HG02884 (cell line): ENCODE data around the gene ASIC4.

ENCODE experiments used
- ATAC-seq: cut with Tn5 transposase; IDR thresholded peaks from one replicate; pipeline ENCODE4 v1.9.1; 2021; ENCODE audit warnings: mild to moderate bottlenecking, moderate library complexity; ENCODE audit not compliant: unreplicated experiment

Gene ASIC4

GRCh38 chr2:219512524-219513216 is 1.6 kb upstream of the ASIC4 start:
- no peak for ATAC-seq

DNA sequence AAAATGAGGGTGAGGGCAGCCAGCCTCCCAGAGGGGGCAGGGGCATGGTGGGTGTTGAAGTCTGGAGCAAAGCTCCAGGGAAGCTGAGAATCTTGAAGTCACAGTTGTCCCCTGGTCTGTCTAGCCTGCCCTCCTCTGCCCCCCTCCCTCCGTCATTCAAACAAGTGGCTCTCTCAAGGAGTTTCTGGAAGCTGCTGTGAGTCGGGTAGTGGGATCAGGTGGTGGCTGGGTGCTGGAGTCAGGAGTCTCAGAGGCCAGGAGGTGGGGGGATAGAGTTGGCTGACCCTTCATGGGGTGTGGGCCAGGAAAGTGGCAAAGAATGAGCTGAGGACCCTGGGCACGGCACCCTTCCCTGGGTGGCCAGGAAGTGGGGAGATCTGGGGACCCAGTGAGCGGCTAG is 495 bp upstream of the ASIC4 start:
- no peak for ATAC-seq

DNA sequence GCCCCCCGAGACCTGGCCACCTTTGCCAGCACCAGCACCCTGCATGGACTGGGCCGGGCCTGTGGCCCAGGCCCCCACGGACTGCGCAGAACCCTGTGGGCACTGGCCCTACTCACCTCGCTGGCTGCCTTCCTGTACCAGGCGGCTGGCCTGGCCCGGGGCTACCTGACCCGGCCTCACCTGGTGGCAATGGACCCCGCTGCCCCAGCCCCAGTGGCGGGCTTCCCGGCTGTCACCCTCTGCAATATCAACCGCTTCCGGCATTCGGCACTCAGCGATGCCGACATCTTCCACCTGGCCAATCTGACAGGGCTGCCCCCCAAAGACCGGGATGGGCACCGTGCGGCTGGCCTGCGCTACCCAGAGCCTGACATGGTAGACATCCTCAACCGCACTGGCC is 554 bp downstream of the ASIC4 start:
- ATAC-seq, result no peak

DNA sequence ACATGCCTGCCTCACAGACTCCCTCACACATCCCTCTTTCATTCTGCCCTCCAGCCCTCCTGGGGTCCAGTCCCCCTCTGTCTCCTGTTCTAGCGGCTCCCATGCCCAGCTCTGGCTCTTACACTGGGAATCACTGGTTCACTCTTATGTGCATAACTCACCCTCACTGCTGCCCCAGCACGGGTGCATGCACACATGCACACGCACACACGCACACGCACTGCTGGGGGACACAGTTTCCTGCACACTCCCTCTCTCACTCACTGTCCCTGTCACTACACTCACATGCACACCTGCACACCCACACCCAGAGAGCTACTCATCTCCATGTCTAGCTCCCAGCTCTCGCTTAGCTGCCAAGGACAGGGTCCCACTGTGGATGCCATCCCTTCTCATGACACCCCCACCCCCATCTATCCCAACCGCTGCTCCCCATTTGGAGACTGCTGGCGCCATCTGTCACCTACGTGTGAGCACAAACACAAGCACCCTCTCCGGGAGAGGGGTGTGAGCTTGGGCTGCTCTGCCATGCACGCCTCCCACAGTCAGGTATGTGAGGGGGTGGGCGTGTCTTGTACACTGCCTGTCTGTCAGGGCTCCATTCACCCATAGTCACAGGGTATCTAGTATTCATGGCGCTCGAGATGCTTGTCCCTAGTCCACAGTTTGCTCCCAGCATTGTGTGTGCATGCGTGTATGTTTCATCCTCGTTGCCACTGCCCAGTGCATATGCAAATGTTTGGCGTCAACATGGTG is 1.8 kb downstream of the ASIC4 start:
- ATAC-seq, result no peak

DNA sequence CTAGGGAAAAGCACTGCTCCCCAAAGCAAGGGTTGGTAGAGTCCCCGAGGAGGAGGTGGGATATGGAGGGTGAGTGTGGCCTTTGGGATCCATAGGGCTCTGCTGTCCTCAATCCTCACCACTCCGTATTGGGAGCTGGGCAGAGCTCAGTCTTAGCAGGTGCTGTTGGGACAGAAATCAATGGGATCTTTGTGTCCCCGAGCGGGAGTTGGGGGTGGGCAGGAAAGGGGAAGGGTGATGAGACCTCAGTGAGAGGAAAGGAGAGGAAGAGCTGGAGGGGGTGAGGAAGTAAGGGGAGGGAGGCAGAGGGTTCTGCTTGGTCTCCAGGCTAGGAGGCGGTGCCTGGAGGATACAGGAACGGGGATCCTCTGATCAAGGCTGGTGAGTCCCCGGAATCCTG is 2.6 kb downstream of the ASIC4 start:
- ATAC-seq, result no peak

GRCh38 chr2:219517954-219518778 is 3.9 kb downstream of the ASIC4 start:
- no peak for ATAC-seq

GRCh38 chr2:219519526-219519916 is 5.2 kb downstream of the ASIC4 start:
- ATAC-seq, result no peak

- ATAC-seq, result no peak
Measured at GRCh38 chr2:219520079-219520478, 5.8 kb downstream of the ASIC4 start.

- no peak for ATAC-seq
Measured at GRCh38 chr2:219521066-219521880, 7.0 kb downstream of the ASIC4 start.

DNA sequence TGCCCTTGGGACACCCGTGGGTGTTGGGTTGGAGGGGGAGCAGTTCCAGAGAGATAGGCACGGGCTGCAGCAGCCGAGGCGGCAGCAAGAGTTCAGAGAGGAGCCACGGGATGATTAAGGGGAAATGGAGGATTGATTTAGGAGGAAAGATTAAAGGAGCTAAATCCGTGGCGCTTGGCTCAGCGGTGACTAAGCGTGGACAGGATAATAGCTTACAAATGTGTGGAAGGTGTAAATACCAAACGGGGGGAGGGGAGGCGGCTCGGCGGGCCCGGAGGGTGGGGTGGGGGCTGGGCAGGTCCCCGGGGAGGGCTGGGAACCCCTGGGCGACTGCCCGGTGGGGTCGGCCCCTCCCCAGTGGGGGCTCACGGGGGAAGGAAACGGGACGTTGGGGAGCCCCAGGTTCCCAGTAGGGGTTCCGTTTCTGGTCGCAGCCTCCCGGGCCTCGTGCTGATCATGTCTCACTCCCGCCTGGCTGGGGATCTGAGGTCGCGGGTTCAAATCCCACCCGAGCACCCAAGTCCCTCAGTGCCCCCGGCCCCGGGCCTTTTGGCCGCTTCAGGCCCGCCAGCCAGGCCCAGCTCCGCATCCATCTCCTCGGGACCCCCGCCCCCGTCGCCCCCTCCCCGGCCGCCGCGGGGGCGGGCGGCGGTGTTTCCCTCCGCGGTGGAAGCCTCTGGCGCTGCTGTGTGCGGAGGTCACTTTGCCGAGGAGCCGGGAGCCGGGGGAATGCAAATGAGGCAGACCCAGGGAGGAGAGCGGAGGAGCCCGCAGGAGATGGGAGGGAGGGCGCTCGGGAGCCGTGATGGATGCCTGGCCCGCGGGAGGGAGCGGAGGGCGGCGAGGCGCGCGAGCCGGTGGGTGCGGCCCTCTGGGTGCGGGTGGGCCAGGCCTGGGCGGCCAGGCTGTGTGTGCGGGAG is 8.1 kb downstream of the ASIC4 start:
- ATAC-seq, result no peak

DNA sequence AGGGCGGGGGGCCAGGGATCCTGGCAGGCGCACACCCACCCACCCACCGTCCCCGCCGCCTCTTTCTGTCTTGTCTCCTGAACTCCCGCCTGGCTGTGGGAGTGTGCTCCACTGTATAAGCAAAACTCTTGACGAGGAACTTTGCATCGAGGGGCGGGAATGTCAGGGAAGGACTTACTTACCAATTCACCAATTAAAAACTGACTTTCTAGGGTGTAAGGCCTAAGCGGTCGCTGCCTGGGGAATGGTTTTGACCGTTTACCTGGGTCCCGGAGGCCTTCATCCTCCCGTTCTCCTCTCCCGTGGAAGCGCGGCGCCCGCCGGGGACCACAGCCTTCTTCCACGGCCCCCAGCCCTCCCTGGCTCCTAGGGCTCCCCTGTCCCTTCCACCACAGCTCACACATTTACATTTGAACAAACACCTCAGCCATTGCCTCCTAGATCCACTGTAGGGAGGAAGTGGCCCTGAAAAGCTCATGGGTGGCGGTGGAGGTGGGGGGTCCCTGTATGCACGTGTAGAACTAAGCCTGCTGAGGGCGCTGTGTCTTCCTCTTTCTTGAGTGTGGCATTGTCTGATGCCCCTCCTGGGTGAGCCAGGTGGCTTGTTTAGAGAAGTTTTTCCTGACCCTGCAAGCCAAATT is 8.9 kb downstream of the ASIC4 start:
- ATAC-seq, result no peak

- no peak for ATAC-seq
Measured at GRCh38 chr2:219524817-219525216, 10.5 kb downstream of the ASIC4 start.

DNA sequence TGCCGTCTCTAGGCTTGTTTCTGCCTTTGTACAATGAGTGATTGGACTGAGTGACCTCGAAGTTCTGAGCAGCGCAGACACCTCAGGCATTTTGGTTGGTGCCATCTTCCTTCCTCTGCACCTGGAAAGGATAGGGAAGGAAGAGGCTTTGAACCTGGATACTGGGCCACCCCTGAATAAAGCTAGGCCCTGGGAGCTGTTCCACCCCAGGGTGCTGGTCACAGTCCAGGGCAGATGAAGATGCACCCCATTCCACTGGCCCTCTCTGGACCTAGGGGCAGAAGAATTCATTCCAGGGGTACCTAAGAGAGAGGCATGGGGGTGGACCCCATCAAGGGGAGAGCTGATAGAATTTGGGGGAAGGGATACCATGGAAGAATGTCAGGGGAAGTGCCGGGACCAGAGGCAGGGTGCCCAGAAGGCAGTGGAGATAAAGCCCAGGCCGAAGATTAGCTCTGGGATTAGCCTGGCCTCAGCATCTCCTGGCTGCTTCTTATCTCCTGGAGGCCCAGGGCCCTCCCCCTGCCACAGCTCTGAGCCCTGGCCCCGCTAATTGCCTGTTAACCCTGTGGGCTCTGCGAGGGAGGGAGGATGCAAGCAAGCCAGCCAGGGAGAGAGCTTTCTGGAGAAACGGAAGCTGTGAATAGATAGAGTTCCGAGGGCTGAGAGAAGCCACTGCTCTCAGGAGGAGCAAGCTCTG is 11.4 kb downstream of the ASIC4 start:
- ATAC-seq, result no peak

- no peak for ATAC-seq
Measured at GRCh38 chr2:219526320-219527075, 12.2 kb downstream of the ASIC4 start.

GRCh38 chr2:219527076-219527394 is 12.8 kb downstream of the ASIC4 start:
- ATAC-seq, result no peak

- ATAC-seq, result no peak
Measured at GRCh38 chr2:219527472-219527871, 13.2 kb downstream of the ASIC4 start.

DNA sequence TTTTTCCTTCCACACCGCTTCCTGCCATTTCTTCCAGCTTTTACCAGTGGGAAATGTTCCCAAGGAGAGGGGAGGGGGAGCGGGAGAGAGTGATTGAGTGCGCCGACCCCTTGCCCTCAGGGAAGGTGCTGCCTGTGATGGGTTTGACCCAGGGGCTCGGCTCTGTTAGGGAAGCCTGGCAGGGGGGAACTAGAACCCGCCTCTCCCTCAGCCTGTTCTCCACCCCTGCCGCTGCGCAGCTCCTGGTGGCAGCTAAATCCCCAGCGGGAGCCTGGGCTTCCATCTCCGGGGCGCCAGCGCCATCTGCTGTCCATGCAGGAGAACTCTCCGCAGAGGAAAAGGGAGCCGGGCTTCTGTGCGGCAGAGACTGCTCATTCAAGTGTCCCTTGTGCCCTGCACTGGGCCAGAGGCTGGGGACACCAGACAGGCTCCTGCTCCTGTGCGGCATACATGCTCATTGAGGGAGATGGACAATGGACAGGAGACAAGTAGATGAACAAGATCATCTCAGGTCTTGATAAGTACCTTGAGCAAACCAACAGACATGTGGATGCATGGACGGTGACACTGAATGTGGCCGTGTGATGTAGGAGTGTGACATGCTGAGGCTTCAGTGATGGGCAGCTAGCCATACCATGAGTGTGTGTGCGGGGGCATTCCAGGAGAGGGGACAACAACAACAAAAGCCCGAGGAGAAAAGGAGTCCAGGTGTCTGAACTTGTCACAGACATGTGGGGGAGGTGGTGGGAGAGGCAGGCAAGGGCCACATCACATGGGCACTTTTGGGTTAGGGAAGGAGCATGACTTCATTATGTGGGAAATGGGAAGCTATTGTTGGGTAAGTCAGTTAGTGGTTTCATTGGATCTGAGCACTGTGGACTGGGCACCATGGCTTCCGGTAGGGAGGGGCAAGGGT is 16.0 kb downstream of the ASIC4 start:
- ATAC-seq, result peak; percentile 84
